AG10803 (cell line): Measurements from ENCODE around the gene DDX31.

Experiments used
- DNase-seq: peaks from one replicate; pipeline ENCODE4 v3.0.0; 2010; ENCODE audit warnings: low read depth
- H3K4me3 ChIP-seq: 2 replicates; pipeline ENCODE4 v1.5.1; 2011; ENCODE audit warnings: mild to moderate bottlenecking, low read length, control low read depth
- TF ChIP-seq, protein P1 (sequence below): conservative IDR thresholded peaks from 2 replicates; pipeline ENCODE4 v1.5.1; 2011; ENCODE audit warnings: mild to moderate bottlenecking, low read length, control low read depth, inconsistent platforms

The DDX31 gene

DNA sequence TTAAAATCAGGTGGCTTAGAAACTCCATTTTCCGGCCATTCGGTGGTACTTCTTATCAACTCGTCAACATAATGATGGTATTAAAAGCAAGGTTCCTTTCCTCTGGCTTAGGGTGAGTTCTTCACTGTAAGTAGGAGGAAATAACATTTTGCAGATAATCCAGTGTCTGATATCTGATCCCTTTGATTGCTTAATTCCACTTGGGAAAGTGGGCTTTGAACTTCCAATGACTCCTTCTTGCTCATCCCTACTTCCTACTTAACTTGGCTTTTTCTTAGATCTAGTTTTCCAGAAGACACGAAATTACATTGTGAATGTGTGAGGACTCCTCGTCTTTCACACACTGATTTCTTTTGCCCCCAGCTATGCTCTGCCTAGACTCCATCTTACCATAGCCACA lies 31.5 kb downstream of the DDX31 start:
- TF ChIP-seq, protein P1, sequence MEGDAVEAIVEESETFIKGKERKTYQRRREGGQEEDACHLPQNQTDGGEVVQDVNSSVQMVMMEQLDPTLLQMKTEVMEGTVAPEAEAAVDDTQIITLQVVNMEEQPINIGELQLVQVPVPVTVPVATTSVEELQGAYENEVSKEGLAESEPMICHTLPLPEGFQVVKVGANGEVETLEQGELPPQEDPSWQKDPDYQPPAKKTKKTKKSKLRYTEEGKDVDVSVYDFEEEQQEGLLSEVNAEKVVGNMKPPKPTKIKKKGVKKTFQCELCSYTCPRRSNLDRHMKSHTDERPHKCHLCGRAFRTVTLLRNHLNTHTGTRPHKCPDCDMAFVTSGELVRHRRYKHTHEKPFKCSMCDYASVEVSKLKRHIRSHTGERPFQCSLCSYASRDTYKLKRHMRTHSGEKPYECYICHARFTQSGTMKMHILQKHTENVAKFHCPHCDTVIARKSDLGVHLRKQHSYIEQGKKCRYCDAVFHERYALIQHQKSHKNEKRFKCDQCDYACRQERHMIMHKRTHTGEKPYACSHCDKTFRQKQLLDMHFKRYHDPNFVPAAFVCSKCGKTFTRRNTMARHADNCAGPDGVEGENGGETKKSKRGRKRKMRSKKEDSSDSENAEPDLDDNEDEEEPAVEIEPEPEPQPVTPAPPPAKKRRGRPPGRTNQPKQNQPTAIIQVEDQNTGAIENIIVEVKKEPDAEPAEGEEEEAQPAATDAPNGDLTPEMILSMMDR, result no peak
- DNase-seq, result no peak
- H3K4me3 ChIP-seq, result no peak overlapping the region

DNA sequence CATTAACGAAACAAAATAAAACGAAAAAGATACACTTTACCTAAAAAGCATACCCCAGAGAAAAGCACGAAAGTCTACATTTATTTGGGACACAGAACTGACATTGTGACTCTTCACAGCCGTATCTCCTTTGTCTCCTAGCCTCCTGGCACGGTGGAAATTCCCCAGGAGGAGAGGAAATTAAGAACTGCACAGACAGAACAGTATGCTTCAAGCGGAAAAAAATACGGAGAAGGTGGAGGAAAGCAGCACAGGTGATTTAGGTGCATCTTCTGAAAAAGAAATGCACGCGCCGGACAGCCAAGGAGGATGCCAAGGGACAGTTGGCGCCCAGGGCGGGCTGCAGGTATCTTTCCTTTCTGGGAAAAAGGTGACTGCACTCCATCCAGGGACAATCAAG lies 32.0 kb downstream of the DDX31 start:
- DNase-seq, result no peak
- no peak overlapping the region for H3K4me3 ChIP-seq
- TF ChIP-seq, protein P1, result no peak

DNA sequence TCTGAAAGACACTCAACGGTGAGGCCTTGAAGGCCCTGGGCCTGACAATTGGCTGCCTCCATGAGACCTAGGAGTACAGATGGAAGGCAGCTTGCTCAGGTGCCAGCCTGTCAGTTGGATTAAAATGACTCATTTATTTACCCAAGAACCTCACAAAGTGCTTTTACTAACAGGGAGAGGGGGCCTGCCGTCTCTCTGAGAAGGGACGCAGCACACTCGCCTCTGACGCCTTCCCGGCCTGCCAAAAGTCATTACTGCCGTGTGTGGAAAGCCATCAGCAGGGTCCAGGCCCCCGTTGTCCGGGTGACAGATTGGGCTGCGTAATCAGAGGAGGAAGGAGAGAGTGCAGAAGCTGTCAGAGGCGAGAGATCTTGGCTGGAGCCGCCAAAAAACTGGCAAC lies 32.4 kb downstream of the DDX31 start:
- TF ChIP-seq, protein P1, result no peak
- no peak for DNase-seq
- H3K4me3 ChIP-seq, result no peak overlapping the region

DNA sequence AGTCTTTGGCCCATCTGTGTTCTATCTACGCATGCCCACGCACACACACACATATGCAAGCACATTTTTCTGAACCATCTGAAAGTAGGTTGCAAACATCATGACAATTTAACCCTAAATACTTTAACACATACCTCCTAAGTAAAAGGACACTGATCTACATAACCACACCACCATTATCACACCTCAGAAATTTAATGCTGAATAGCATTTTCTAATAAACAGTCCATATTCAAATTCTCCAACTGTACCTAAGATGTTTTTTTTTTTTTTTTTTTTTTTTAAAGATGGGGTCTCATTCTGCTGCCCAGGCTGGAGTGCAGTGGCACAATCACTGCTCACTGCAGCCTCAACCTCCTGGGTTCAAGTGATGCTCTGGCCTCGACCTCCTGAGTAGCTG lies 35.5 kb downstream of the DDX31 start:
- TF ChIP-seq, protein P1, result no peak
- DNase-seq, result no peak
- no peak overlapping the region for H3K4me3 ChIP-seq

DNA sequence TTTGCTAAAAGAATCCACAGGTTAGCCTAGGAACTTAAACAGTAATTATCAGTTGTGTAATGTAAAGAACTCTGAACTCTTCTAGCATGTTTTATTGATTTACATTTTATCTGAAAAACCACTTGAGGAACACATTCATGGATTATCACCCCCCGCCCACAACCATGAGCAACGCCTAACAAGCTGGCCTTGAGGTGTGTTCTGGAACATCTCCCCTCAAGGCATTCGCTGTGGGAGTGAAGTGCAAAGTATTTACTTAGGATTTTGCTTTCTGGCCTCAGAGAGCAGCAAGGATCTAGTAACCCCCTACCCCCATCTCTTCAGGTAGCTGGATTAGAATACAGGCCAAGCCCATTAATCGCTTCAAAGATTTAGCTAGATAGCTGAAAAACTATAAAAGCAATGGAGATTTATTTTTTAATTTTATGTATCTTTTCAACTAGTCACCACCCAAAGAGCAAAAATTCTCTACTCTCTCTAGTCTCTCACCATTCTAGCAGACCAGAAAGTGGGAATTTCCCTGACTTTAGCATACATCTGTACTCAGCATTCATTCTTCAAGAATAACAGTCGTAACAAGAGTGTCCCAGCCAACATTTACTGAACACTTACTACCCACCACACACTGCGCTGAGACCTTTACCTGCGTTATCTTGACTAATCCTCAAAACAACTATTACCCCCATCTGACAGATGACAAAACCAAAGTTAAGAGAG lies 37.2 kb downstream of the DDX31 start:
- H3K4me3 ChIP-seq, result no peak overlapping the region
- no peak for DNase-seq
- TF ChIP-seq, protein P1, result no peak

DNA sequence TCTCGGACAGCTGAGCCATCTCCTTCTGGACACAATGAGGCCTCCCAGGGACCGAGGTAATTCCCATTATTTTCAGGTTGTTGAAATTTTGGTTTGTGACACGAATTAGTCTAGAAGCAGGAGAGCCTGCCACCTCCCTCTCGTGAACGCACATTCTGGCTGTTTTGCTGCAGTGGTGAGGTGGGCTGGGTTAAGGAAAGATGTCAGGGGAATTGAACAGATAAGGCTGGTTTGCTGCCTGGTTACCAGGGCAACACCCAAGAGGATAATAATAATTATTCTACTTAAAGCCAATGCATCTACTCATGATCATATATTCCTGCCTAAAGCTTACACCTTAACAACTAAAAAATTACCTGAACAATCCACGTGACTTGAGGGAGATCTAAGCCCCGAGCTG lies 38.1 kb downstream of the DDX31 start:
- no peak for DNase-seq
- TF ChIP-seq, protein P1, result no peak
- no peak overlapping the region for H3K4me3 ChIP-seq

DNA sequence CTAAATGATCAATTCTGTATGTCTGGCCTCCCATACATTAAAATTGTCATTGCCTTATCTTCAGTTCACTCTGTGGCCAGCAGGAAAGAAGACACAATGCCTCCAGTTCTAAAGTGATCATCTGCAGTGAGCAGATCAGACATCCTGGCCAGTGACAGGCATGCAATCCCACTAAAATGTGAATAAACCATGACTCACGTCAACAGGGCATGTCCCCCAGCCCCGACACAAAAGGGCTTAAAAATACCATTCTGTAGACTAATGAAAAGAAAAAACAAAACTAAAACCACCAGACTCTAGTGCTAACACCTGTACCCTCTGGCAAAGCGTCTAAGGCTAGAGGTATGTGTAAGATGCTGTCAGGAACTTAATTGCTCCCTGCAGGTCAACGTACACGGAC lies 38.5 kb downstream of the DDX31 start:
- TF ChIP-seq, protein P1, result peak; percentile 18; the same call in 1 of the 2 replicates
- H3K4me3 ChIP-seq, result no peak overlapping the region
- peak; percentile 53 for DNase-seq
